Measurements from ENCODE around the gene CP.

CP gene

GRCh38 chr3:149180057-149180573 is 41.5 kb downstream of the CP start:
- no peak for DNase-seq

DNA sequence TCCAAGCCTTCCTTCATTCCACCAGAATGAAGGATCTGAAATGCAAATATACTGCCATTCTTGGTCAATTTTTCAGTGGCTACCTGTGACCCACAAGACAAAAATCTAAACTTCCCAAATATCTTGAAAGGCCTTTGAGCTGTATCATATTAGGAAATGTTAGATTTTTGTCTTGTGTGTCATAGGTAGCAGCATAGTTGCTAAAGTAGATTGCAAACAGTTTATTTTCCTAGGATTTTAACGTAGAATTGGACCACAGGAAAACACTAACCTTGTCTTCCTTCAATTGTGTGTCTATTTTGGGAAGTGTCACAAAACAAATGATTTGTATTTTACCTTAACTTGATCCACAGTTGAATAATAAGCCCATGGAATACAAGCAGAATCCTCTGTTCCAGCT is 42.4 kb downstream of the CP start:
- no peak for DNase-seq

GRCh38 chr3:149177122-149177521 is 44.5 kb downstream of the CP start:
- no peak for DNase-seq

DNA sequence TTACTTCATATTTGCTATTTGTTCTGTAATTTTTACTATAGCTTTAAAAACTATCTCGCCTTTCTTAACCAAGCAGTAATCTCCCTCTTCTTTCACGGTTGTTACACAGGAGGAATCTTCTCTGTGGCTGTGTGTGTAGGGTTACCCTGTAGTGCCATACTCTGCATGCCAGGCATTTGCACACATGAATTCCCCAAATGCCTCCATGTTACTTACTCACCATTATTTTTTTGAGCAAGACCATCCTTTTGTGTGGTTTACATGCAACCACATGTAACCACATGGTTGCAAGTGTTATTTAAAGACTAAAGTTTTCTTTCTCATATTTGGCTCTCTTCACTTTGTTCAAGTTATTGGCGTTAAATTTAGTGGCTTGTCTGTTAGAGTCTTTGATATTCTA is 46.7 kb downstream of the CP start:
- no peak for DNase-seq

DNA sequence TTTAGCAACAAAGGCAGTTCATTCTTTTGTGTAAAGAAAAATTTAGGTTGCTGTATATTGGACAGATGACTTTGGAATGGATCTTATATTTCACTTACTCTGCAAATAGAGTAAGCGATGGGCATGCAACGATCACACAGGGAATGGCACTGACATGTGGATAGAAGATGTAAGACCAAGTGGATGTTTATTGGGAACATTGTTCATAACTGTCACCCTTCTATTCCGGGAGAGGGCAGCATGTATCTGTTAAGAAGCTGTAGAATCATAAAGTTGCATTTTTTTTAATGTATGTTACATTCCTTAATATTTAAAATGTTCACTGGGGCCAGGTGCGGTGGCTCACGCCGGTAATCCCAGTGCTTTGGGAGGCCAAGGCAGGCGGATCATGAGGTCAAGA is 51.0 kb downstream of the CP start:
- DNase-seq, result no peak

DNA sequence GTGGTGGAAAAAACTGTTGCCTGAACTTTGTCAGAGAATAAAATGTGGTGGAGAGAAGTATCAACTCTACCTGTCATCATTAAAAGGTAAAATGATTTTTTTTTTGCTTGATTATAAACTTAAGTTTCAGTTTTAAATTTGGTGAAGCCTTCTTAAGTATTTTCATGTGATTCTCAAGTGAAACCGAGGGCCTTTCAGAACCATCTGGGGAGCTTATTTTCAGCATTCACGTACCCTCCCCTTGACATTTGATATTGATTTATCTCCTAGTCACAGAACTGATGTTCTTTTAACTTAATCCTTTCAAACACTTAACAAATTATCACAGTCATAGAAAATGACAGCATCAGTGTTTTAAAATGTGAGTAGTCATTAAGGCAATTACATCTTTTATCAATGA is 53.7 kb downstream of the CP start:
- DNase-seq, result no peak

DNA sequence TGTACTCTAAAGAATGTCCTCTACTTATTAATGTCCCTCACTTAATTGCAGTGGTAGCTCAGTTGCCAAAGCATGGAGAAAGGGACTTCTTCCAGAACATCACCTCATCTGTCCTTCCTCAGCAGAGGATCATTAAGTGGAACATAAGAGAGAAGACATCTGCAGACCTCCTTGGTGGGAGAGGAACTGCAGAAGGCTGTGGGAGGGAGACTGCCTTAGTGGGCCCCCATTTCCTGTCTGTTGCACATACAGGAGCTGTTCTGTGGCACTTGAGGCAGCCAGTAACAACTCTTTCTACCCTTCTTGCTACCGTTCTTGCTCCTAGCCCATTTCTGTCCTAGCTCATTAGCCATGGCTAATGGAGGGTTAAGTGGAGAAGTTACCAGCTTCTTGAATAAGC is 58.6 kb downstream of the CP start:
- no peak for DNase-seq

DNA sequence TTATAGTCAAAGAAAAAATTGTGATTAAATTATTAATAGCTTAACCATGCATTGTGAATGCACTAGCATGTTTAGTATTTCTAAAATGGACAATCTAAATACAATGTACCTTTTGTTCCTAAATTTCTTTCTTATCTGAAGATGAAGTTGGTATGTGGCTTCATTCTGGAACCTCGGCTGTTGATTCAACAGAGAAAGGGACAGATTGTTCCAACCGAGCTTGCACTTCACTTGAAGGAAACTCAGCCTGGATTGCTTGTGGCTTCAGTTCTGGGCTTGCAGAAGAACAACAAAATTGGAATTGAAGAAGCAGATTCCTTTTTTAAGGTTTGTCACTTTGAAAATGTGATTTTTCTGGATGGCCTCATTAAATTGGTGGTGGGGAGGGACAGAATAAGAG is 59.6 kb downstream of the CP start:
- no peak for DNase-seq

DNA sequence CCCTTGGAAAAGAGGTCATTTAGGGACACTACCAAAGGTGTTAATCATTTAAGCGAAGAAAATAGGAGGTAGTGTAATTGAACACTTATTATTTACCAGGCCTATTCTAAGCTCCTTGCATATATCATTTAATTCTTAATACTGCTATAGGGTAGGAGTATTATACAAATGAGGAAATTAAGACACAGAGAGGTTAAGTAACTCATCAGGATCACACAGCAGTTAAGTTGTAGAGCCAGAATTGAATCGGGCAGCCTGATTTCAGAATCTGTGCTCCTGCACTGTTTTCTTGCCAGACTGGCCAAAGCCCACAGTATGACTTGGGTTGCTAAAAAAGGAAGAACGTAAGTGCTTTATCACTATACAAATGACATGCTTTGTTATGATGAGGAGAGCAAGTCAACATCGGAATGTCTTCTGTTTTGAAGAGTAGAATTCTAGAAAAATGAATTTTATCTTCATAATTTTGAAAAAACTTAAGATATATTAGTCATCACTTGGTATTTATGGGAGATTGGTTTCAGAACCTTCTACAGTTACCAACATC is 60.8 kb downstream of the CP start:
- no peak for DNase-seq

- DNase-seq, result no peak
Measured at GRCh38 chr3:149153402-149153801, 68.2 kb downstream of the CP start.

DNA sequence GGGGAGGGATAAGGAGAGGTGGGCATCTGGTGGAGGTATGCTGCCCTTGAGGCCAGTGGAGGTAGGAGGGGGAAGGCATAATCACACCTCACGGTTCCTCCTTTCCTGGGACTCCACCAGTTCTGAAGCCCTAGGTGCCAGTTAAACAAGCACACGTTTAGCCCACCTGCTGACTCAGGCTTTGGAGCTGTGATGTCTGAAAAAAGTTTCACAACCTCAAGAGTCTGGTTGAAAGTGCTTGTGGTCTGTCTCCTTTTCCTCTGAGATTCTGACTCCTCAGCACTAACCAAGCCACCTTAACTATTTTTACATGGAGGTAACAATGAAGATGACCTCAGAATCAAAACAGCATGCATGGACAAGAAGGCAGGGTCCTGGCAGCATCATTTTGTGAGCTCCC is 69.2 kb downstream of the CP start:
- DNase-seq, result no peak

DNA sequence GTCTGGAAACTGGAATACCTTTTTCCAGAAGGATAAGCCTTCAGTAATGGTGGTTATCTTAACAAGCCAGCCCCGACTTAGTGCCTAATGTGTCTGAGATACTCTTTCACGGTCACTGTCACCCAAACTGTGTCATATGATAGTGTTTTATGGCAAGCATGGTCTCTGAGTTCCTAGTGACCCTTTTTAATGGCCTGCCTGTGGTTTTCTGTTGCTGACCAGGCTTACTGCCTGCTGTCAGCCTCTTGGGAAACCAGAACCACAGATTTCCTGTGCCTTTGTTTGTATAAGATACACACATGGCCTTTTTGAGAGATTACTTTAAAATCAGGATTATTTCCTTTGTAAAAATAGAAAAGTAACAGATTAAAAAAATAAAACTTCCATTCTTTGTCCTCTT is 69.8 kb downstream of the CP start:
- no peak for DNase-seq

- no peak for DNase-seq
Measured at GRCh38 chr3:149150436-149150835, 71.2 kb downstream of the CP start.

DNA sequence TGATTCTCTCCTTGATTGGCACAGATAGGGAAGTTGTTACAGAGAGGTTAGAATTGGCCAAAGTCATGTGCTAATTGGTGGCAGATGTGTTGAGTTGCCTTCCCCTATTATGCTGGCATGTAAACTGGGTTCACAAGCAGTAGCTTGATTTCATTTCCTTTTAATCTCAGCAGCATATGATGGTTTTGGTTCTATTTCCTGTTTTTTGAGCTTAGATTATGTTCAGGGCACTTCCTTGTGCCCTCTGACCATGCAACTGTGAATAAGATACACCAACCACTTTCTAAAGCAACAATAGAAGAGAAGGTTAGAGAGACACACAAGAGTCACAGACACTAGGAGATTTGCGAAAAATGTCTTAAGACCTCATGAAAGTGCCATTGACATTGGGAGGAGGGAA is 75.7 kb downstream of the CP start:
- no peak for DNase-seq

- DNase-seq, result no peak
Measured at GRCh38 chr3:149145356-149145755, 76.3 kb downstream of the CP start.

DNA sequence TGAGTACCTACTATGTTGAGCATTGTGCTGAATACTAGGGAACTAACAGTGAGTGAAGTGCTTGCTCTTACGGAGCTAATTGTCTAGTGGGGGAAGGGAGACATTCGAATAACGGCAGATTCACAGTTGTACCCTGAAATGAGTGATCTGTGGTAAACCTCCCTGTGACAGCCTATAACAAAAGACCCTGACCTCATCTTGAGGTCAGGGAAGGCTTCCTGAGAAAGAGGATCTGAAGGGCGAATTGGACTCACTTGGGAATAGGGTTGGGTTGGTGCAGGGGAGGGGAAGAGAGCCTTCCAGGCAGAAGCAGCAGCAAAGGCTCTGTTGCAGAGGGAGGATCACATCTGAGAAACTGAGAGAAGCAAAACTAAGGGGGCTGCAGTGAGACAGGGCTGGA is 78.9 kb downstream of the CP start:
- no peak for DNase-seq

DNA sequence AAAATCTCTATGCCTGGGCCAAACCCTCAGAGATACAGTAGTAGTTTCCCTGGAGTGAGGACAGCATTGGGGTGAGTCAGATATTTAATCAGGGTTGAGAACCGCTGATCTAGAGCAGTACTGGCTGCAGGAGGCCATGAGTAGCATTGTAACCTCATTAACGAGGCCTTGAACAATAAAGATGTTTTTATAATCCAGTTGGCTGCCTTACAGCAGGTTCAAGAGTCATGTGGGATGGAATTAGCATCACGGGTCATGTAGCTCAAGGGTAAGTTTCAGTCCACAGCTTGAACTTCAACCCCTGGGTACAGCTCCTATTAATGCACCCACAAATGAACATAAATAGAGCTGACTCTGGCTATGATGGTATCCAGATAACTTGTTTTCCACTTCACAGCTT is 87.1 kb downstream of the CP start:
- no peak for DNase-seq

DNA sequence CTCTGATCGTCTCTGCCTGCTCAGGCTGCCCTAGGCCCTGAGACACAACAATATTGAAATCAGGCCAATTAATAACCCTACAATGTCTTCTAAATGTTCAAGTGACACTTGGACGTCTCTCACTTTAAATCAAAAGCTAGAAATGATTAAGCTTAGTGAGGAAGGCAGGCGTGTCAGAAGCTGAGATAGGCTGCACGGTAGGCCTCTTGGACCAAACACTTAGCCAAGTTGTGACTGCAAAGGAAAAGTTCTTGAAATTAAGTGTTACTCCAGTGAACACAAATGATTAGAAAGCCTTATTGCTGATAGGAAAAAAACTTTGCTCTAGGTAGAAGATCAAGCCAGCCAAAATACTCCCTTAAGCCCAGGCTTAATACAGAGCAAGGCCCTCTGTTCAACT is 90.0 kb downstream of the CP start:
- no peak for DNase-seq

DNA sequence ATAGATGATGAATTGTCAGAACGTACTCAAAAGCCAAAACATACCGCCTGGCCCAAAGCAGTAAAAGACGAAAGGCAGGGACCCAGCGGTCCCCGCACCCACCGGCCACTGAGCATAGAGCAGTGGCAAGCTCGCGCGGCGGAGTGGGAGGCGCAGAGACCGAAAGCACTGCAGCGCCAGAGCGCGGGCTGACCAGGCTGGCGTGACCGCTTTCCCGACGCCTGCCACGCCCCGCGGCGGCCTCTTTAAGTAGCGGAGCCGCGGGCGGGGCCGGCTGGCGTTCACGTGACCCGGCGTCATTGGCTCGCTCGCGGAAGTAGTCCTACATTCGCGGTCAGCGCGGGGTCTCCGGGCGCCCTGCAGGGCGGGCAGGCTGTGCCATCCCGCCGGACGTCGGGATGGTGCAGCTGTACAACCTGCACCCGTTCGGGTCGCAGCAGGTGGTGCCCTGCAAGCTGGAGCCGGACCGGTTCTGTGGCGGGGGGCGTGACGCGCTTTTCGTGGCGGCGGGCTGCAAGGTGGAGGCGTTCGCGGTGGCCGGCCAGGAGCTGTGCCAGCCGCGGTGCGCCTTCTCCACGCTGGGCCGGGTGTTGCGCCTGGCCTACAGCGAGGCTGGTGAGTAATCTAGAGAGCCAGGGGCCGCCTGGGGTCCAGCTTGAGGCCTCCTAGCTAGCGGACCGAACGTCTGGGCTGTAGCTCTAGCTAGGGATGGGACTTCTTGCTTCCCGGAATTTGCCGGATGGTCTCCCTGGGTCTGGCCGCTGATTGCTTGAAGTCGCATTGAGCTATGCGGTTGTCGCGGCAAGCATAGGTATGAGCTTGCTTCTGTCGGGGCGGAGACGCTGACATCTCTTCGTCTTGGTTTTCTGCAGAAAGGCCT is 92.1 kb downstream of the CP start, which contains the start of gene HPS3:
TSS of gene HPS3 (plus strand) at position 313 of the 880 bp plus-strand sequence. CDS start at position 399, 86 bp downstream.
- peak; percentile 93 to 96 for DNase-seq

- no peak for DNase-seq
Measured at GRCh38 chr3:149128821-149129220, 92.8 kb downstream of the CP start.

GRCh38 chr3:149122721-149123578 is 98.7 kb downstream of the CP start:
- DNase-seq, result no peak

Data from NCI-H2081 (cell line).